Upper lobe of left lung (tissue), 6 donors: ENCODE data around the gene TENM4. TPM values are rescaled to one million over a fixed set of nuclear protein-coding genes. Genes with fewer than 3 reads are reported as not detected.

Experiments
- ATAC-seq, 2 donors: fragments of 200-7000 bp; cut with Tn5 transposase; one replicate each; pipeline ENCODE4 v1.9.1; 2022; ENCODE audit warnings: mild to moderate bottlenecking in 2 of 2, moderate library complexity in 2 of 2; ENCODE audit not compliant: low FRiP score in 2 of 2
- DNase-seq, 2 donors: peaks; one replicate each; pipeline ENCODE4 v3.0.0-alpha.2; 2019 to 2020
- H3K27ac ChIP-seq, 4 donors: fragments of 200-600 bp; sonication (generic); one replicate each; pipeline ENCODE4 v1.5.1; 2016 to 2019
- H3K27me3 ChIP-seq, 4 donors: fragments of 200-600 bp; sonication (generic); one replicate each; pipeline ENCODE4 v1.5.1; 2017 to 2019
- H3K36me3 ChIP-seq, 4 donors: fragments of 200-600 bp; sonication (generic); one replicate each; pipeline ENCODE4 v1.5.1; 2016 to 2019
- H3K4me1 ChIP-seq, 4 donors: fragments of 200-600 bp; sonication (generic); one replicate each; pipeline ENCODE4 v1.5.1; 2018 to 2019
- H3K4me3 ChIP-seq, 4 donors: fragments of 200-600 bp; sonication (generic); one replicate each; pipeline ENCODE4 v1.5.1; 2017 to 2019; ENCODE audit warnings: mild to moderate bottlenecking in 2 of 4, moderate library complexity in 1 of 4
- H3K9me3 ChIP-seq, 4 donors: fragments of 200-600 bp; sonication (generic); one replicate each; pipeline ENCODE4 v1.5.1; 2018 to 2019
- CTCF ChIP-seq, 6 experiments: fragments of 450-650 bp in 4 of 6; fragments of 200-600 bp in 2 of 6; sonication (generic) in 2 of 6; IDR thresholded peaks; one replicate each; pipeline ENCODE4 v1.5.1; 2016 to 2019; ENCODE audit warnings: antibody characterized with exemption in 6 of 6
- EP300 ChIP-seq, 4 donors: sonication (generic); formaldehyde crosslinking; IDR thresholded peaks; one replicate each; pipeline ENCODE4 v1.5.1; 2017; ENCODE audit warnings: antibody characterized with exemption in 4 of 4, control low read depth in 2 of 4
- POLR2A ChIP-seq, 4 donors: fragments of 450-650 bp; IDR thresholded peaks; one replicate each; pipeline ENCODE4 v1.5.1; 2016 to 2017; ENCODE audit warnings: antibody characterized with exemption in 4 of 4, mild to moderate bottlenecking in 2 of 4
- POLR2AphosphoS5 ChIP-seq, 2 donors: sonication (generic); formaldehyde crosslinking; IDR thresholded peaks; one replicate each; pipeline ENCODE4 v1.5.1; 2017; ENCODE audit warnings: antibody characterized with exemption in 2 of 2
- WGBS, 2 donors: methylation state at CpG; one replicate each; pipeline ENCODE4 v1.1.5; 2017 to 2018; 5-methylcytosine and 5-hydroxymethylcytosine counted together
- total RNA-seq, 6 donors: library from RNA; depleted of rRNA in 4 of 6; stranded (reverse); fragments of >200 nt in 4 of 6; gene quantifications; one replicate each; pipeline versions ENCODE4 v1.1.0 to v1.2.1, GENCODE V29; 2016 to 2021
- donor health status: DM: no; HTN: no; CAD: no; lungs with moderate emphysema.
- donor health status: DM: no; HTN: yes; CAD: no; lungs with severe emphysema.

The TENM4 gene
- total RNA-seq, 6 donors from 2014 or later: 0.11 to 20.0 (median 3.7) TPM

- Histone ChIP-seq H3K4me1 (no peaks in the 10 kb centered on the region), H3K36me3 (no peaks in the 10 kb centered on the region), H3K27ac (no peak overlapping the region), H3K27me3 (no peaks in the 10 kb centered on the region), H3K9me3 (no peaks in the 10 kb centered on the region), H3K4me3 (no peak overlapping the region)
- no peak for DNase-seq
- peak; percentile 34 to 87 for ATAC-seq
- TF ChIP-seq EP300 (IDR thresholded peaks at IDR 0.05) (no peak), POLR2A (IDR thresholded peaks at IDR 0.05) (no peak), CTCF (IDR thresholded peaks at IDR 0.05) (no peak), POLR2AphosphoS5 (IDR thresholded peaks at IDR 0.05) (no peak)
- 24 to 30% methylated on average over 3 of the region's 3 CpGs for WGBS, 2 donors
Observed at GRCh38 chr11:79018371-79018849, 422.4 kb downstream of the TENM4 start.

- no peak for TF ChIP-seq POLR2A (IDR thresholded peaks at IDR 0.05)
- TF ChIP-seq EP300 (IDR thresholded peaks at IDR 0.05): no peak
- no peak for TF ChIP-seq CTCF (IDR thresholded peaks at IDR 0.05)
- TF ChIP-seq POLR2AphosphoS5 (IDR thresholded peaks at IDR 0.05): no peak
- no peaks in the 10 kb centered on the region for H3K9me3 ChIP-seq
- DNase-seq (no peak), ATAC-seq (no peak)
- H3K27me3 ChIP-seq: no peaks in the 10 kb centered on the region
- H3K4me3 ChIP-seq: no peak overlapping the region
- no peaks in the 10 kb centered on the region for H3K4me1 ChIP-seq
- H3K36me3 ChIP-seq: no peaks in the 10 kb centered on the region
- no peak overlapping the region for H3K27ac ChIP-seq
Observed at GRCh38 chr11:79017811-79018210, 423.0 kb downstream of the TENM4 start.

- Histone ChIP-seq H3K4me1 (no peaks in the 10 kb centered on the region), H3K27me3 (no peaks in the 10 kb centered on the region), H3K9me3 (no peaks in the 10 kb centered on the region), H3K4me3 (no peak overlapping the region), H3K36me3 (no peaks in the 10 kb centered on the region), H3K27ac (no peak overlapping the region)
- DNase-seq: peak; percentile 19 to 26
- 68 to 78% methylated on average over 2 to 3 of the region's 3 CpGs for WGBS, 2 donors
- TF ChIP-seq POLR2AphosphoS5 (IDR thresholded peaks at IDR 0.05) (no peak), CTCF (IDR thresholded peaks at IDR 0.05) (no peak), EP300 (IDR thresholded peaks at IDR 0.05) (no peak), POLR2A (IDR thresholded peaks at IDR 0.05) (no peak)
- no peak for ATAC-seq
Observed at GRCh38 chr11:79013509-79013908, 427.3 kb downstream of the TENM4 start.

GRCh38 chr11:79011357-79011756, 429.5 kb downstream of the TENM4 start:
- WGBS, 2 donors: 82 to 97% methylated on average over 3 of the region's 3 CpGs
- ATAC-seq (no peak), DNase-seq (no peak)
- TF ChIP-seq EP300 (IDR thresholded peaks at IDR 0.05): no peak
- no peak for TF ChIP-seq POLR2AphosphoS5 (IDR thresholded peaks at IDR 0.05)
- no peak for TF ChIP-seq POLR2A (IDR thresholded peaks at IDR 0.05)
- TF ChIP-seq CTCF (IDR thresholded peaks at IDR 0.05): no peak
- Histone ChIP-seq H3K4me1 (no peaks in the 10 kb centered on the region), H3K36me3 (no peaks in the 10 kb centered on the region), H3K4me3 (no peak overlapping the region), H3K9me3 (no peaks in the 10 kb centered on the region), H3K27me3 (no peaks in the 10 kb centered on the region), H3K27ac (no peak overlapping the region)

GRCh38 chr11:79007771-79008402, 432.9 kb downstream of the TENM4 start:
- H3K4me3 ChIP-seq: no peak overlapping the region
- DNase-seq (no peak), ATAC-seq (no peak)
- H3K27ac ChIP-seq: no peak overlapping the region
- TF ChIP-seq CTCF (IDR thresholded peaks at IDR 0.05) (no peak), POLR2A (IDR thresholded peaks at IDR 0.05) (no peak), EP300 (IDR thresholded peaks at IDR 0.05) (no peak), POLR2AphosphoS5 (IDR thresholded peaks at IDR 0.05) (no peak)
- H3K36me3 ChIP-seq: no peaks in the 10 kb centered on the region
- no peaks in the 10 kb centered on the region for H3K4me1 ChIP-seq
- 71 to 76% methylated on average over 13 of the region's 13 CpGs for WGBS, 2 donors
- H3K27me3 ChIP-seq: no peaks in the 10 kb centered on the region
- no peaks in the 10 kb centered on the region for H3K9me3 ChIP-seq
